ENCODE results near the gene ADCK2. TPM values are rescaled to one million over a fixed set of nuclear protein-coding genes. Genes with fewer than 3 reads are reported as not detected.
"Not testable (repeated sequence)": the region's sequence is repeated elsewhere in the genome, so short reads cannot be mapped to it uniquely, and the experiment has no call there.

Gene ADCK2
- total RNA-seq, 1 donor from 2014 or later = 37.6 TPM

- H3K27me3 Mint-ChIP-seq (ENCODE audit: unreplicated experiment) = no peaks in the 10 kb centered on the region
- H3K36me3 Mint-ChIP-seq (ENCODE audit: low read depth, unreplicated experiment) = peaks cover 5% of the 10 kb centered on the region
- peaks cover 14% of the 10 kb centered on the region for H3K4me1 Mint-ChIP-seq (ENCODE audit: unreplicated experiment)
- H3K9me3 Mint-ChIP-seq (ENCODE audit: unreplicated experiment) = no peaks in the 10 kb centered on the region
- DNase-seq (ENCODE audit: low spot score) = no peak
- no peak overlapping the region for H3K4me3 Mint-ChIP-seq (ENCODE audit: unreplicated experiment)
- TF ChIP-seq CTCF (IDR thresholded peaks at IDR 0.05; ENCODE audit: unreplicated experiment) = no peak
- H3K27ac Mint-ChIP-seq (ENCODE audit: unreplicated experiment) = peak overlapping the region; percentile 27
These were observed 53.5 kb downstream of the ADCK2 start for GRCh38 chr7:140726281-140726680.

GRCh38 chr7:140732416-140732815, 59.7 kb downstream of the ADCK2 start:
- Mint-ChIP-seq H3K4me3 (ENCODE audit: unreplicated experiment) (no peak overlapping the region), H3K4me1 (ENCODE audit: unreplicated experiment) (peaks cover 6% of the 10 kb centered on the region), H3K9me3 (ENCODE audit: unreplicated experiment) (no peaks in the 10 kb centered on the region), H3K27me3 (ENCODE audit: unreplicated experiment) (no peaks in the 10 kb centered on the region), H3K27ac (ENCODE audit: unreplicated experiment) (no peak overlapping the region), H3K36me3 (ENCODE audit: low read depth, unreplicated experiment) (peaks cover 3% of the 10 kb centered on the region)
- TF ChIP-seq CTCF (IDR thresholded peaks at IDR 0.05; ENCODE audit: unreplicated experiment) = no peak
- DNase-seq (ENCODE audit: low spot score) = no peak

- peaks cover 6% of the 10 kb centered on the region for H3K4me1 Mint-ChIP-seq (ENCODE audit: unreplicated experiment)
- H3K36me3 Mint-ChIP-seq (ENCODE audit: low read depth, unreplicated experiment) = peaks cover 3% of the 10 kb centered on the region
- no peak for TF ChIP-seq CTCF (IDR thresholded peaks at IDR 0.05; ENCODE audit: unreplicated experiment)
These were observed 61.4 kb downstream of the ADCK2 start for GRCh38 chr7:140734096-140734495.

GRCh38 chr7:140734729-140735128, 62.0 kb downstream of the ADCK2 start:
- Mint-ChIP-seq H3K27me3 (ENCODE audit: unreplicated experiment) (no peaks in the 10 kb centered on the region), H3K27ac (ENCODE audit: unreplicated experiment) (no peak overlapping the region), H3K4me1 (ENCODE audit: unreplicated experiment) (peaks cover 6% of the 10 kb centered on the region), H3K4me3 (ENCODE audit: unreplicated experiment) (no peak overlapping the region), H3K36me3 (ENCODE audit: low read depth, unreplicated experiment) (peaks cover 3% of the 10 kb centered on the region), H3K9me3 (ENCODE audit: unreplicated experiment) (no peaks in the 10 kb centered on the region)
- TF ChIP-seq CTCF (IDR thresholded peaks at IDR 0.05; ENCODE audit: unreplicated experiment) = no peak
- DNase-seq (ENCODE audit: low spot score) = no peak

More at GRCh38 chr7:140734096-140734495, 61.4 kb downstream of the ADCK2 start:
- DNase-seq (ENCODE audit: low spot score) = no peak
- H3K27ac Mint-ChIP-seq (ENCODE audit: unreplicated experiment) = peak overlapping the region; percentile 30
- no peaks in the 10 kb centered on the region for H3K9me3 Mint-ChIP-seq (ENCODE audit: unreplicated experiment)
- H3K27me3 Mint-ChIP-seq (ENCODE audit: unreplicated experiment) = no peaks in the 10 kb centered on the region
- H3K4me3 Mint-ChIP-seq (ENCODE audit: unreplicated experiment) = no peak overlapping the region

- no peaks in the 10 kb centered on the region for H3K9me3 Mint-ChIP-seq (ENCODE audit: unreplicated experiment)
- H3K4me3 Mint-ChIP-seq (ENCODE audit: unreplicated experiment) = no peak overlapping the region
- H3K36me3 Mint-ChIP-seq (ENCODE audit: low read depth, unreplicated experiment) = peaks cover 3% of the 10 kb centered on the region
- H3K27me3 Mint-ChIP-seq (ENCODE audit: unreplicated experiment) = no peaks in the 10 kb centered on the region
- H3K4me1 Mint-ChIP-seq (ENCODE audit: unreplicated experiment) = peaks cover 2% of the 10 kb centered on the region
- no peak for TF ChIP-seq CTCF (IDR thresholded peaks at IDR 0.05; ENCODE audit: unreplicated experiment)
- DNase-seq (ENCODE audit: low spot score) = no peak
- H3K27ac Mint-ChIP-seq (ENCODE audit: unreplicated experiment) = no peak overlapping the region
These were observed 65.5 kb downstream of the ADCK2 start for GRCh38 chr7:140738280-140738679.

- not testable (repeated sequence) for H3K27ac Mint-ChIP-seq (ENCODE audit: unreplicated experiment); H3K4me3 Mint-ChIP-seq (ENCODE audit: unreplicated experiment); H3K27me3 Mint-ChIP-seq (ENCODE audit: unreplicated experiment); DNase-seq (ENCODE audit: low spot score); H3K36me3 Mint-ChIP-seq (ENCODE audit: low read depth, unreplicated experiment); H3K9me3 Mint-ChIP-seq (ENCODE audit: unreplicated experiment); H3K4me1 Mint-ChIP-seq (ENCODE audit: unreplicated experiment)
These were observed 70.5 kb downstream of the ADCK2 start for GRCh38 chr7:140743255-140743654.

All from endothelial cell (in vitro differentiated cells).